ENCODE measurements around the gene SLC43A3. TPM values are rescaled to one million over a fixed set of nuclear protein-coding genes. Genes with fewer than 3 reads are reported as not detected.

The SLC43A3 gene
- total and polyA plus RNA-seq, 2 of the 4 experiments (the other 2 are of a cell fraction): 12.7 to 21.1 TPM

GRCh38 chr11:57430952-57431351 lies 4.0 kb upstream of the SLC43A3 start:
- no peak overlapping the region for H3K14ac ChIP-seq (replicated peaks; ENCODE audit: low read depth, low read length)
- H3K4me3 ChIP-seq (ENCODE audit: insufficient read depth, low read depth, low read length): no peak overlapping the region
- no peak overlapping the region for H2AK5ac ChIP-seq (ENCODE audit: low read depth, low read length)
- in situ Hi-C loops (cut with MboI; ENCODE audit: low sequenced_read_pairs): no loop called here
- H2BK20ac ChIP-seq (ENCODE audit: low read depth, low read length): no peak overlapping the region
- H3K23ac ChIP-seq (ENCODE audit: low read depth, low read length): no peak overlapping the region
- no peak overlapping the region for H3K56ac ChIP-seq (ENCODE audit: extremely low read depth, insufficient read depth, low read length)
- no peak overlapping the region for H4K5ac ChIP-seq (ENCODE audit: low read depth, low read length)
- peaks cover 0 to 8% of the 10 kb centered on the region in 2 experiments; a peak in 3 of 4 replicates for H3K79me1 ChIP-seq (ENCODE audit: low read depth in 1 of 2, low read length in 2 of 2)
- no peak overlapping the region for H2AFZ ChIP-seq (replicated peaks; ENCODE audit: low read length, poor library complexity)
- H2BK120ac ChIP-seq (ENCODE audit: low read depth, low read length): no peak overlapping the region
- H2BK5ac ChIP-seq (ENCODE audit: low read depth, low read length, poor library complexity, severe bottlenecking): no peak overlapping the region
- H3K4ac ChIP-seq (ENCODE audit: low read depth, low read length): 0 out of 2 replicates have a peak overlapping the region, but pooled peaks have one; percentile 13
- BruUV-seq (replicated peaks): no TSS peak
- H3K4me2 ChIP-seq (ENCODE audit: low read depth, low read length): no peak overlapping the region
- no peaks in the 10 kb centered on the region for H4K20me1 ChIP-seq (ENCODE audit: insufficient read depth, low read length)
- peaks cover 37% of the 10 kb centered on the region for H3K4me1 ChIP-seq (ENCODE audit: control insufficient read depth, insufficient read depth, low read length)
- no peak for DNase-seq
- H3K27ac ChIP-seq (ENCODE audit: insufficient read depth, low read length): no peak overlapping the region
- ATAC-seq (ENCODE audit: low read depth): no peak
- WGBS, 2 experiments (ENCODE audit: extremely low coverage in 2 of 2, insufficient read length in 1 of 2): no CpG with 5 or more reads among the region's 1 CpG
- H3K27me3 ChIP-seq (ENCODE audit: control insufficient read depth, insufficient read depth, low read length): no peaks in the 10 kb centered on the region
- POLR2A ChIA-PET (ENCODE audit: unreplicated experiment): no interaction called here
- H2AK9ac ChIP-seq (replicated peaks; ENCODE audit: low read depth, low read length, poor library complexity): no peak overlapping the region
- H3K36me3 ChIP-seq (ENCODE audit: control insufficient read depth, insufficient read depth, low read length): no peaks in the 10 kb centered on the region
- CTCF ChIA-PET: no interaction called here
- no peak overlapping the region for H4K8ac ChIP-seq (ENCODE audit: low read depth in 2 of 2, low read length in 2 of 2)
- TF ChIP-seq SMC3 (IDR thresholded peaks at IDR 0.05; ENCODE audit: low read depth, low read length): no peak
- no peak for TF ChIP-seq POLR2A (IDR thresholded peaks at IDR 0.05; ENCODE audit: low read depth, low read length)
- TF ChIP-seq MAZ (IDR thresholded peaks at IDR 0.05; ENCODE audit: borderline replicate concordance, low read depth, low read length): no peak
- no peak for TF ChIP-seq MXI1 (IDR thresholded peaks at IDR 0.05; ENCODE audit: borderline replicate concordance, low read depth, low read length)
- TF ChIP-seq BHLHE40 (IDR thresholded peaks at IDR 0.05; ENCODE audit: low read depth, low read length): no peak
- TF ChIP-seq USF2 (IDR thresholded peaks at IDR 0.05; ENCODE audit: low read depth, low read length): no peak
- no peak for TF ChIP-seq CTCF (conservative IDR thresholded peaks at IDR 0.05; ENCODE audit: low read depth, low read length)
- no peak for TF ChIP-seq ELK1 (IDR thresholded peaks at IDR 0.05; ENCODE audit: borderline replicate concordance, low read depth, low read length)
- no peak for TF ChIP-seq RCOR1 (IDR thresholded peaks at IDR 0.05; ENCODE audit: insufficient replicate concordance, low read length)
- TF ChIP-seq CEBPB (IDR thresholded peaks at IDR 0.05; ENCODE audit: low read depth, low read length): no peak
- no peak for TF ChIP-seq RAD21 (IDR thresholded peaks at IDR 0.05; ENCODE audit: low read length)
- TF ChIP-seq RFX5 (IDR thresholded peaks at IDR 0.05; ENCODE audit: low read depth, low read length): no peak
- TF ChIP-seq MAFK (IDR thresholded peaks at IDR 0.05; ENCODE audit: low read depth, low read length): no peak
- TF ChIP-seq FOS (IDR thresholded peaks at IDR 0.05; ENCODE audit: low read depth, low read length): no peak
- no peak for TF ChIP-seq NFE2L2 (IDR thresholded peaks at IDR 0.05; ENCODE audit: low read depth, low read length)
- TF ChIP-seq CHD1 (IDR thresholded peaks at IDR 0.05; ENCODE audit: low read depth, low read length): no peak
- H3K9me1 ChIP-seq (ENCODE audit: insufficient read depth, low read length): peaks cover 7% of the 10 kb centered on the region
- H3K18ac ChIP-seq (ENCODE audit: low read depth, low read length): no peak overlapping the region
- intact Hi-C loops (cut with micrococcal nuclease): no loop called here
- peak overlapping the region; percentile 5; the same call in 1 of the 3 replicates for H2BK15ac ChIP-seq (ENCODE audit: low read depth, low read length)
- dilution Hi-C loops (cut with HindIII; ENCODE audit: low sequenced_read_pairs, unreplicated experiment): no loop called here
- H3K9ac ChIP-seq (ENCODE audit: low read depth, low read length): no peak overlapping the region
- H3K9me3 ChIP-seq (ENCODE audit: control insufficient read depth, insufficient read depth, low read length): no peaks in the 10 kb centered on the region
- no peak overlapping the region for H4K91ac ChIP-seq (ENCODE audit: insufficient read depth, low read depth, low read length)

Measured in IMR-90 (cell line).